DND-41 (cell line): ENCODE data around the gene PERM1.

Source experiments
- CTCF ChIP-seq: IDR thresholded peaks from 2 replicates; pipeline ENCODE4 v1.5.1; 2012; ENCODE audit warnings: borderline replicate concordance, low read length, moderate library complexity, mild to moderate bottlenecking; ENCODE audit not compliant: poor library complexity, severe bottlenecking; ENCODE audit errors: extremely low read depth
- EZH2 ChIP-seq: IDR thresholded peaks from 3 replicates; pipeline ENCODE4 v1.6.1; 2012; ENCODE audit warnings: borderline replicate concordance, low read depth, mild to moderate bottlenecking, moderate library complexity, low read length, inconsistent platforms; ENCODE audit not compliant: severe bottlenecking

GRCh38 chr1:1023700-1024099 lies 41.8 kb upstream of the PERM1 start:
- no peak for TF ChIP-seq EZH2
- TF ChIP-seq CTCF: no peak
